D721Med (cell line): Measurements from ENCODE around the gene WDHD1.
"Not testable (repeated sequence)": the region's sequence is repeated elsewhere in the genome, so short reads cannot be mapped to it uniquely, and the experiment has no call there.

Experiments used
- DNase-seq: peaks from one replicate; pipeline ENCODE4 v3.0.0; 2011; ENCODE audit warnings: low spot score; ENCODE audit not compliant: insufficient read length
- FAIRE-seq: peaks from 2 replicates; lab custom pipeline; 2011; peaks lifted over from hg19 to GRCh38; lab: Jason Lieb, UNC
- TF ChIP-seq, protein P1 (sequence below): IDR thresholded peaks from 2 replicates; pipeline ENCODE4 v1.5.1; 2012; ENCODE audit warnings: mild to moderate bottlenecking, control low read depth; ENCODE audit not compliant: insufficient read depth; ENCODE audit errors: missing control alignments

WDHD1 gene

DNA sequence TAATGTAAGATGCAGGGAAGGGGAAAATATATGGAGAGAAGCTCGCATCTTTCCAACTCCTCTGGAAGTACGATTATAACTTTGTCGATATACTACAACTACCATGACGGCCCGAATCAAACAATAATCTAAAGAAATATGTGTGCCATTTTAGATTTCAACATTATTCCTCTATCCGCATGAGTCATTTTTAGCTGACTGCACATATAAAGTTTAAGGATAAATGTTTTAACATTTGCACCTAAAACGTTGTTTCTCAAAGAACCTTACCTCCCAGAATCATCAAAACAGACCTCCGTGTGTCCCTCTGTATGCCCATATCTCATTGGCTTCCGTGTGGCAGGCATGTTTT, 482 bp downstream of the WDHD1 start:
- no peak for DNase-seq
- no peak for FAIRE-seq
- TF ChIP-seq, protein P1, sequence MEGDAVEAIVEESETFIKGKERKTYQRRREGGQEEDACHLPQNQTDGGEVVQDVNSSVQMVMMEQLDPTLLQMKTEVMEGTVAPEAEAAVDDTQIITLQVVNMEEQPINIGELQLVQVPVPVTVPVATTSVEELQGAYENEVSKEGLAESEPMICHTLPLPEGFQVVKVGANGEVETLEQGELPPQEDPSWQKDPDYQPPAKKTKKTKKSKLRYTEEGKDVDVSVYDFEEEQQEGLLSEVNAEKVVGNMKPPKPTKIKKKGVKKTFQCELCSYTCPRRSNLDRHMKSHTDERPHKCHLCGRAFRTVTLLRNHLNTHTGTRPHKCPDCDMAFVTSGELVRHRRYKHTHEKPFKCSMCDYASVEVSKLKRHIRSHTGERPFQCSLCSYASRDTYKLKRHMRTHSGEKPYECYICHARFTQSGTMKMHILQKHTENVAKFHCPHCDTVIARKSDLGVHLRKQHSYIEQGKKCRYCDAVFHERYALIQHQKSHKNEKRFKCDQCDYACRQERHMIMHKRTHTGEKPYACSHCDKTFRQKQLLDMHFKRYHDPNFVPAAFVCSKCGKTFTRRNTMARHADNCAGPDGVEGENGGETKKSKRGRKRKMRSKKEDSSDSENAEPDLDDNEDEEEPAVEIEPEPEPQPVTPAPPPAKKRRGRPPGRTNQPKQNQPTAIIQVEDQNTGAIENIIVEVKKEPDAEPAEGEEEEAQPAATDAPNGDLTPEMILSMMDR, result no peak

DNA sequence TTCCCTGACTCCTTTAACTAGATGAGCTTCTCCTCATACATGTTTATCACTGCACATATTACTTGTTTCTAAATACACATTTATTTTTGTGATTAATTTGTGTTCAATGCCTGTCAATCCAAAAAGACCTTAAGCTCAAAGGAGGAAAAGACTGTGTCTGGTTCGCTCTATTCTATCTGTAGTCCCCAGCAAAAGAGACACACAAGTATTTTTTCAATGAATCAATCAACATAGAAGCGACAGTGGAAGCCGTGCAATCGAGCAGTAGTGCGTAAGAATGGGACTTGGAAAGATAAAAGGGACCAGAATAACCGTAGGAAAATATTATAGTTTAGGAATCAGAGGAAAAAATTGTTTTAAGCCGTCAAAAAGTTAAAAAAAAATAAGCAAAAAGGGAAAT, 951 bp downstream of the WDHD1 start:
- DNase-seq, result no peak
- FAIRE-seq, result no peak
- TF ChIP-seq, protein P1, result no peak

DNA sequence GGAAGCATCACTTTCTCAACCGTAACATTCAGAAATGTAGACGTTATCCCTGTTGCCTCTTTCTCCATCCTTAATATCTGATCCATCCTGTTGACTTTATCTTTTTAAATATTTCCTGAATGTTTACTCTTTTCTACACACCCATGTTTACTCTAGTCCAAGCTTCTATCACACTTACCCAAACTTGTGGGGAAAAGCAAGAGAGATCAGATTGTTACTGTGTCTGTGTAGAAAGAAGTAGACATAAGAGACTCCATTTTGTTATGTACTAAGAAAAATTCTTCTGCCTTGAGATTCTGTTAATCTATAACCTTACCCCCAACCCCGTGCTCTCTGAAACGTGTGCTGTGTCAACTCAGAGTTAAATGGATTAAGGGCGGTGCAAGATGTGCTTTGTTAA, 2.5 kb downstream of the WDHD1 start:
- not testable (repeated sequence) for DNase-seq, FAIRE-seq

DNA sequence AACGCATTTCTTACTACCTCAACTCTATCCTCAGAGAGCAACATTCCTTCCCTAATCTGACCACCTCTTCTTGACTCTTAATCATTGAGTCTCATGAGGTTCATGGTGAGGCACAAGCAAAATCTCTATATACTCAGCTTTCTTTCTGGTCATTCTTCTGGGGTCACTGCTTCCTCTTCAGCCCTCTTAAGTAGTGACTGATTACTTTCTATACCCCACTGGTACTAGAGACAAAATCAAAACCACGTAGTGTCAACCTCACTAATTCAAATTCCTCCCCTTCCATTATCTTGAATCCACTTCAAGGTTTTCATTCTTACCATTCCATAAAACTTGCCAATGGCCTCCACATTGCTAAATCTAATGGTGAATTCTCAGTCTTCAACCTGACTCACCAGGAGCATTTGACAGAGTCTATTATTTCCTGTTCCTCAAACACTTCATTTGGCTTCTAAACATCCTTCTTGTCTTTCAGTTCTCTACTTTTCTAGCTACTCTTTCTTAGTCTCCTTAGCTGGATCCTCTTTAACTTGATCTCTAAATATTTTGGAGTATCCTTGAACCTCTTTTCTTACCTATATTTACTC, 6.8 kb downstream of the WDHD1 start:
- TF ChIP-seq, protein P1, result no peak
- no peak for DNase-seq
- no peak for FAIRE-seq

- FAIRE-seq (no peak), DNase-seq (no peak)
- TF ChIP-seq, protein P1, result no peak
These were observed 11.9 kb downstream of the WDHD1 start for GRCh38 chr14:55015006-55015405.

- FAIRE-seq, result no peak
- DNase-seq, result no peak
- TF ChIP-seq, protein P1, result no peak
These were observed 21.8 kb downstream of the WDHD1 start for GRCh38 chr14:55005071-55005470.

DNA sequence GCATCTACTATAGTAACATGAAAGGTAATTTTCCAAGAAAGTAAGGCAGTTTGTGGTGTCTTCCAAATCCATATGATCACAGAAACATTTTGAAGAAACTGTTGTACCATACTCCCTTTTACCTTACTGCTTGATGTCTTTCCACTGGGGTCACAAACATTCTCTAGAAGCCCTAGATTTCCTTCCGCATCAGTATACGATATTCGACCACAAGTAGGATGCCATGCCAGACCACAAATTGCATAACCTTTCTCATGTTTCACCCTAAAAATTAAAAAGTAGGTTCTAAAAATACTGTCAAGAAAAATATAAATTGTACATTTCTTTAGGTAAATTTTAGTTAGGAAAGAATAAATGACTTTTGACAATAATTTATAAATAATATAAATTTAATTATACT, 26.5 kb downstream of the WDHD1 start:
- TF ChIP-seq, protein P1, result no peak
- no peak for FAIRE-seq
- no peak for DNase-seq

DNA sequence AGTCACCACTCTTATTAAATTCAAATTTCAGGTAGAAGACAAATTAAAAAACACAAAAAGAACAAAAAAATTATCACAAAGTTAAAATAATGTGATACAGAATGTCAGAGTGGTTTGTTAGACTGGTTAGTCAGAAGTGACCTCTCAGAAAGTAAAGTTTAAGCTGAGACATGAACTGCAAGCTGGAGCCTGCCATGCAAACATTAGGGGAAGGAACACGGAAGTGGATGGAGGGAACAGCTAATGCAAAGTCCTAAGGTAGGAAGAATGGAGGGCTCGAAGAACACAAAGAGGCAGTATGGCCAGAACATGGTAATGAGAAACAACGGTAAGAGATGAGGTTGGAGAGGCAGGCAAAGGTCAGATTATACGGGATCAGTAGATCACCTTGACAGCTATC, 41.7 kb downstream of the WDHD1 start:
- DNase-seq (no peak), FAIRE-seq (no peak)
- TF ChIP-seq, protein P1, result no peak
